GM18508 (cell line): ENCODE measurements around the gene OR4D9.
A peak's percentile ranks its signal among the peaks of the same experiment; 100 is the strongest.

Experiments used
- ATAC-seq: cut with Tn5 transposase; IDR thresholded peaks from one replicate; pipeline ENCODE4 v1.9.1; 2021; ENCODE audit warnings: moderate number of reproducible peaks; ENCODE audit not compliant: insufficient read depth, unreplicated experiment

The OR4D9 gene

GRCh38 chr11:59550368-59550841 lies 39.1 kb downstream of the OR4D9 start:
- peak; percentile 78 for ATAC-seq

GRCh38 chr11:59550842-59551658 lies 39.7 kb downstream of the OR4D9 start:
- no peak for ATAC-seq

GRCh38 chr11:59551659-59552521 lies 40.6 kb downstream of the OR4D9 start:
- no peak for ATAC-seq

- ATAC-seq, result no peak
Measured at GRCh38 chr11:59552844-59553243, 41.5 kb downstream of the OR4D9 start.

- no peak for ATAC-seq
Measured at GRCh38 chr11:59553323-59553722, 42.0 kb downstream of the OR4D9 start.

DNA sequence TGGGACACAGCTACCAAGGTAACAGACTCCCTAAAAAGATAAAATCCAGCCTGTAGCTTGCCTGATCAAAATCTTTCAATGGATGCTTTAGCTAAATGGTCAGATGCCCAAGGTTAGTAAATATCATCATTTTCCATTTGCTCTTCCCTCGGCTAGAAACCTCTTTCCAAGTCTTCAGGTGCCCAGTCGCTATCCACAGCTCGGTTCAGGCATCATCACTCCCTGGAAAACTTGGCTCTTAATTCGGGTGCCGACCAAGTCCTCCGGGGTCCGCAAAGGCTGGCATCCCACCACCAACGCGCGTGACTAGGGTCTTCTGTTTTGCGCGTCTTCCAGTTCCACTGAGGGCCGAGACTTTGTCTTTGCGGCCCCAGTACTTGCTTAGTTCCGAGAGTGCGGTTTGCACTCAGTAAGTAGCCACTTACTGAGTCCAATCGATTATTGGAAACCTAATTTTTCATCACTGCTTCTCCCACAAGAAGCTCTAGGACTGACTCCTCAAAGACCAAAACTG lies 44.3 kb downstream of the OR4D9 start:
- no peak for ATAC-seq

DNA sequence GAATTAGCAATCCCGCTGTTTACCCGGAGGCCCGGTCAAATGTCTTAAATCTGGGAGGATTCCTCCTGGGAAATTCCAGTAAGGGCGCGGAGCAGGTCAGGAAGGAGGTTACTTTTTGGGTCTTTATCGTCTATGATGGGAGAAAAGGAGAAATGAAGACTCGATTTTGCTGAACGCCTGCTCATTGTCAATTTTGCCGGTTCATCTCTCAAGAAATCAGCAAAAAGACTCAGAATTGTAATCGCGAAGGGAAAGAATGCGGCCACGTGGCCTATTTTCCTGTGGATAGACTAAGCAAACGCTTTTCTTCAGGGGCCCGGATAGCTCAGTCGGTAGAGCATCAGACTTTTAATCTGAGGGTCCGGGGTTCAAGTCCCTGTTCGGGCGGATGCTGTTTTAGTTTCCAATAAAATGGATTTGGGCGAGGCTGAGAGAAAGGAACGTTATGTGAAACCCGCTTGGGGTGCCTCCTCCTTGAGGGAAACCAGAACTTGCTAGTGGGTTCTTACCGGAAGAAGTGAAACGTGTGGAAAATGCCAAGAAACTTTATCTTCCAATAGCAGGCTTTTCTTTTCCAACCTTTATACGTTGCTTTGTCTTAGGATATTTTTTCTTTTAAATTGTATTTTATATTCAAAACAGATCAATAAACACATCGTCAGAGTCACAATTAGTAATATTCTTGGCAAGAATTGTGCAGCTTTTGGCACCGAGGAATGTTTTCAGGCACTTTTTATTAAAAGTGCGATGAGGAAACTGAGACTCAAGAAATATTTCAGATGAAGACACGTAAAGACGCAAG lies 45.0 kb downstream of the OR4D9 start:
- ATAC-seq, result no peak

- no peak for ATAC-seq
Measured at GRCh38 chr11:59556917-59557348, 45.6 kb downstream of the OR4D9 start.

DNA sequence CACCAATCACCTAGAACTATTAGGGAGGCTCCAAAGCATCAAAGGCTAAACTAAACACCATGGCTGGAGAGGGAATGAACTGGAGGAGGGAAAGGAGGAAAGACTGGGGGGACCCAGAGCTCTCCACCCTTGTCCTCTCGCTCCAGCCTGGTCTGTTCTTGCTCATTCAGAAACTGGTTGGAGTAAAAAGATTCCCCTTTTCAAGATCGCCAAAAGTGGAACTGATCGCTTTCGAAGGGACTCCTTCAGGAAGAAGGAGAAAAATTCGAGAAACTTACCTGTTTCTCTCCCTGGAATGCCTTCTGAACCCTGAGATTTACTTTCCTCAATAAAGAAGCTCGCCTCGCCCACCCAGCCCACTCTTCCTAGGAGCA lies 46.9 kb downstream of the OR4D9 start:
- no peak for ATAC-seq

DNA sequence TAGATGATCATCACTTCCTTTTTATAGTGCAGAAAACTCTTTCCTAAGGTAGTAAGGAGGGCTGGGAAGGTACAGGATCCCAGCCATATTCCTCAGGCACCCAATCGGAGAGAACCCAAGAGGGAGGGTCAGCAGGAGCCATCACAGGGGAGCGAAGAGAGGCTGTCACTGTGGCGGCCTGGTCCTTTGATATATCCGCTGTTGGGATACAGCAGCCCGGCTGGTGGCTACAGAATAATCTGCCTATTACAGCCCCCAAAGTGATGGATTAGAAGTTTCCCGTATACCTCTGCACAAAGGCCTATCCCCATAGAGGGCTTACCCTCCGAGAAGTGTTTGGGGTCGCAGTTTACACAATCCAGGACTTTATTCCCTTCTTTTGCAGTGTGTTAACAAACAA lies 48.5 kb downstream of the OR4D9 start:
- ATAC-seq, result no peak

DNA sequence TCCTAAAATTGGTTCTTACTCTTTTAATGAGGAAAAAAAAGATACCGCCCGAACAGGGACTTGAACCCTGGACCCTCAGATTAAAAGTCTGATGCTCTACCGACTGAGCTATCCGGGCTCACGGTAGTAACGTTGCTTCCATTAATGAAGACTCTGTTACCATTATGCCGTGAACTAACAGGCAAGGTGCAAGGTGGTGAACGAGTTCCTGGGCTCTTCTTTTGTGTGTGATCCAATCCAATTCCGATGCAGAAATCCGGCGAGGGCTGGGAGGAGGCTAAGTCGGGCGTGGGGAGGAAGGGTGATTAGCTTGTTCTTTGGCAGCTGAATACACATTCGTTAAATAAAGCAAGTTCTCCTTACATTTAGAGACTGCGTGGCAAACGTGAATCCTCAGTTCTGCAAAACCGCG lies 49.0 kb downstream of the OR4D9 start:
- ATAC-seq, result no peak

DNA sequence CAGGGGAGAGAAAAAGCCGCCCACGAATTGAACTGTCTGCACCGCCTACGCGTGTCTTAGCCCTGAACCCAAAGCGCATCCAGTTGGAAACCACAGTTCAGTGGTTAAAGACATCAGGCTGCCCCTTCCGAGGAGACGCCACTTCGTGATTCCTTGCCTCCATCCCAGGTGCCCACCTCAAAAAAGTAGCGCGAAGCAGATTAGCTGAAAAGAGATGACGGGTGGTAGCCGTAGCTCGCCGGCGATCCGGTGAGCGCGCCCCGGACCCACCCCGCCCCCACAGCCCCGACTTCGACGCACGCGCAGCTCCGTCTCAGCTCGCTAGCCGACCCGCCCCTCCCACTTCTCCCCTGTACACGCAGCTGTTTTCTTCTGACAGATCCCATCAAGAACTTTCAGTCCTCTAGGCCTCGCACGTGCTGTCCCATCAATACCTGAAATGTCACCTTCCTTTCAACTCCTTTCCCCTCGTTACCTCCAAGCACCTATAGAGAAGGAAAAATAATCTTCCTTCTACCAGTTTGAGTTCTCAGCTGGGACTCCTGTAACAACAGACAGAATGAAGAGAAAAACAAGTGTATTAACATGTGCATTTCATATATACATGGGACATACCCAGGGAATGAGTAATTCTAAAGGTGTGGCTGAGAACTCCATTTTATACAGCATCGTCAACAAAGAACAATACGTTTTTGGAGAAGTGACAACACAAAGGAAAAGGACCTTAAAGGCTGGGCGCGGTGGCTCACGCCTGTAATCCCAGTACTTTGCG lies 49.5 kb downstream of the OR4D9 start:
- no peak for ATAC-seq

- no peak for ATAC-seq
Measured at GRCh38 chr11:59562292-59562691, 51.0 kb downstream of the OR4D9 start.
